ENCODE results near the gene XXYLT1. TPM values are rescaled to one million over a fixed set of nuclear protein-coding genes. Genes with fewer than 3 reads are reported as not detected.

XXYLT1 gene
- total and polyA plus RNA-seq, 9 of the 15 experiments (the other 6 are each of a cell fraction or from before 2014, with no cell fraction given): 1.9 to 18.9 (median 15.0) TPM

GRCh38 chr3:195185583-195185982 is 85.4 kb downstream of the XXYLT1 start:
- Histone ChIP-seq H3K9me3 (replicated peaks; ENCODE audit: control insufficient read depth, insufficient read depth, low read depth, low read length) (no peaks in the 10 kb centered on the region), H3K36me3 (ENCODE audit: control insufficient read depth, insufficient read depth, low read length) (no peaks in the 10 kb centered on the region), H3K4me2 (ENCODE audit: insufficient read depth, low read length) (peak overlapping the region; percentile 26; the same call in 1 of the 2 replicates), H3K4me1 (replicated peaks in 1 of 2; ENCODE audit: control insufficient read depth in 2 of 2, insufficient read depth in 2 of 2, low read length in 2 of 2) (peaks cover 19 to 56% of the 10 kb centered on the region in 2 experiments), H2AFZ (ENCODE audit: low read depth, low read length) (peak overlapping the region; percentile 29; the same call in 1 of the 2 replicates), H3K9ac (ENCODE audit: insufficient read depth in 1 of 2, low read depth in 2 of 2, low read length in 2 of 2) (no peak overlapping the region; a peak in 1 of 4 replicates), H3K27me3 (ENCODE audit: control insufficient read depth in 2 of 2, insufficient read depth in 2 of 2, low read length in 2 of 2) (no peaks in the 10 kb centered on the region), H4K20me1 (replicated peaks; ENCODE audit: control insufficient read depth, insufficient read depth, low read length) (no peaks in the 10 kb centered on the region), H3K27ac (ENCODE audit: extremely low read depth, low read depth, low read length) (peak overlapping the region; percentile 14; the same call in 1 of the 3 replicates), H3K79me2 (ENCODE audit: control insufficient read depth, insufficient read depth, low read length) (peaks cover 34% of the 10 kb centered on the region; the same call in 2 of the 3 replicates), H3K9me1 (ENCODE audit: control insufficient read depth, insufficient read depth, low read length) (no peaks in the 10 kb centered on the region), H3K4me3 (no peak overlapping the region)
- FAIRE-seq (no peak), DNase-seq (ENCODE audit: extremely low read depth in 1 of 4, low spot score in 3 of 4) (peak in 1 of 4 experiments; percentile 47), ATAC-seq (peak; percentile 52)
- 20% methylated on average over 4 of the region's 4 CpGs for WGBS (ENCODE audit: insufficient coverage, low coverage, missing lambda C conversion rate)
- ChIA-PET POLR2A (interaction anchor here (0.6 to 1.4 kb wide), 3 partner anchors 9 to 16 kb away, joined by 4 read pairs; no protein-coding TSS in a partner anchor), CTCF (ENCODE audit: low intra/inter-chr PET ratio) (no interaction called here)
- intact Hi-C loops (cut with micrococcal nuclease) (loop anchor here (5.0 to 10.0 kb wide), 2 partner anchors 71 to 77 kb away; no protein-coding TSS in a partner anchor), in situ Hi-C loops (cut with MboI) (no loop called here)
- BruUV-seq (replicated peaks): no TSS peak
- TF ChIP-seq ZNF23 (CRISPR knock-in tag; IDR thresholded peaks at IDR 0.05): no peak
- TF ChIP-seq DMBX1 (CRISPR knock-in tag; IDR thresholded peaks at IDR 0.05; ENCODE audit: borderline replicate concordance): peak; percentile 62; the same call in 1 of the 2 replicates
- TF ChIP-seq ZNF512 (tag; IDR thresholded peaks at IDR 0.05): no peak
- peak; percentile 72 for TF ChIP-seq ETV5 (CRISPR knock-in tag; IDR thresholded peaks at IDR 0.05; ENCODE audit: low read depth)
- no peak for TF ChIP-seq RREB1 (CRISPR knock-in tag; IDR thresholded peaks at IDR 0.05)
- TF ChIP-seq GABPA (tag; conservative IDR thresholded peaks at IDR 0.05; ENCODE audit: low read depth): peak; percentile 36; the same call in 1 of the 2 replicates
- TF ChIP-seq ZNF24 (IDR thresholded peaks at IDR 0.05): no peak
- peak in 1 of 2 experiments; percentile 12 for TF ChIP-seq E2F6 (IDR thresholded peaks at IDR 0.05; ENCODE audit: borderline replicate concordance in 1 of 2, extremely low read depth in 1 of 2, insufficient read depth in 1 of 2, insufficient read length in 1 of 2, low read depth in 1 of 2, low read length in 1 of 2, poor library complexity in 1 of 2, severe bottlenecking in 1 of 2)
- no peak for TF ChIP-seq JUN (IDR thresholded peaks at IDR 0.05; ENCODE audit: borderline replicate concordance, low read depth, low read length)
- no peak for TF ChIP-seq JUN (CRISPR knock-in tag; IDR thresholded peaks at IDR 0.05; ENCODE audit: borderline replicate concordance)
- TF ChIP-seq RBM15 (IDR thresholded peaks at IDR 0.05; ENCODE audit: insufficient read depth, low read length): no peak
- TF ChIP-seq ZBTB17 (CRISPR knock-in tag; IDR thresholded peaks at IDR 0.05): no peak
- no peak for TF ChIP-seq ZZZ3 (IDR thresholded peaks at IDR 0.05)
- TF ChIP-seq ZNF316 (IDR thresholded peaks at IDR 0.05): no peak

Data from K562 (cell line).